ENCODE results near the gene TRMT10C.
"Not testable (repeated sequence)": the region's sequence is repeated elsewhere in the genome, so short reads cannot be mapped to it uniquely, and the experiment has no call there.

TRMT10C gene

DNA sequence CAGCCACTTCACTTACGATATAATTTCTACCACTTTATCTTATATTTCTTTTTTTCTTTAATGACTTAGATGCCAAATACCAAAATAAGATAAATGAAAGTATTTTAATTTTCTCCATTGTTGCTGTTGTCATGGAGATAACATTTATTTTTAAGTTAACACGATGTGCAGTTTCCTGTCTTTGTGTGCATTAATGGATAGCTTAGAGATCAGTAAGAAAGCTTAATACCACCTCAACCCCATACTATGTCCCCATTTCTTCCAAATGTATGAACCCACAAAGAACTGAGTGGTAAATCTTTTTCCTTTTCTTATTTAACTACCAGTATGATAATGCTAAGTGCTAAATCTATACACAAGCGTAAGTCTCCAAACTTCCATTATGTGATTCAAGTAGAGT is 29.4 kb downstream of the TRMT10C start:
- Histone ChIP-seq H3K79me2 (ENCODE audit: low read length) (peaks cover 25% of the 10 kb centered on the region), H2AFZ (ENCODE audit: low read depth, low read length) (no peak overlapping the region), H3K27ac (ENCODE audit: low read length) (no peak overlapping the region), H3K27me3 (ENCODE audit: low read depth, low read length) (no peaks in the 10 kb centered on the region), H3K4me2 (ENCODE audit: low read length) (no peak overlapping the region), H3K9me3 (ENCODE audit: insufficient read depth, low read length) (no peaks in the 10 kb centered on the region), H3K36me3 (replicated peaks; ENCODE audit: low read depth, low read length) (peaks cover 38% of the 10 kb centered on the region), H4K20me1 (ENCODE audit: insufficient read depth, low read length) (no peaks in the 10 kb centered on the region; the same call in 1 of the 2 replicates), H3K4me3 (ENCODE audit: low read length) (no peak overlapping the region), H3K4me1 (ENCODE audit: low read length) (no peaks in the 10 kb centered on the region), H3K9ac (ENCODE audit: low read length) (no peak overlapping the region)
- no peak for TF ChIP-seq CTCF (IDR thresholded peaks at IDR 0.05; ENCODE audit: low read depth, low read length)
- TF ChIP-seq EZH2phosphoT487 (IDR thresholded peaks at IDR 0.05; ENCODE audit: low read depth) = no peak

DNA sequence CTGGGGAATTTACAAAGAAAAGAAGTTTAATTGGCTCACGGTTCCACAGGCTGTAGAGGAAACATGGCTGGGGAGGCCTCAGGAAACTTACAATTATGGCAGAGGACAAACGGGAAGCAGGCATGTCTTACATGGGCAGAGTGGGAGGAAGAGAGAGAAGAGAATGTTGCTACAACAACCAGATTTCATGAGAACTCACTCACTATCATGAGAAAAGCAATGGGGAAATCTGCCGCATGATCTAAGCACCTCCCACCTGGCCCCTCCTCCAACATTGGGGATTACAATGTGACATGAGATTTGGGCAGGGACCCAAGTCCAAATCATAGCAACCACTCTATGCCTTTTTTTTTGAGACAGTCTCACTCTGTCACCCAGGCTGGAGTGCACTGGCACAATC is 41.1 kb downstream of the TRMT10C start:
- Histone ChIP-seq H3K36me3 (replicated peaks; ENCODE audit: low read depth, low read length) (peaks cover 6% of the 10 kb centered on the region), H3K9me3 (ENCODE audit: insufficient read depth, low read length) (no peaks in the 10 kb centered on the region), H3K4me1 (ENCODE audit: low read length) (no peaks in the 10 kb centered on the region), H3K27ac (ENCODE audit: low read length) (no peak overlapping the region), H3K4me3 (ENCODE audit: low read length) (no peak overlapping the region), H3K4me2 (ENCODE audit: low read length) (no peak overlapping the region), H4K20me1 (ENCODE audit: insufficient read depth, low read length) (0 out of 2 replicates have a peak, but pooled peaks cover 2% of the 10 kb centered on the region), H2AFZ (ENCODE audit: low read depth, low read length) (no peak overlapping the region), H3K27me3 (ENCODE audit: low read depth, low read length) (no peaks in the 10 kb centered on the region), H3K9ac (ENCODE audit: low read length) (no peak overlapping the region), H3K79me2 (ENCODE audit: low read length) (no peaks in the 10 kb centered on the region)
- TF ChIP-seq EZH2phosphoT487 (IDR thresholded peaks at IDR 0.05; ENCODE audit: low read depth) (no peak), CTCF (IDR thresholded peaks at IDR 0.05; ENCODE audit: low read depth, low read length) (no peak)

DNA sequence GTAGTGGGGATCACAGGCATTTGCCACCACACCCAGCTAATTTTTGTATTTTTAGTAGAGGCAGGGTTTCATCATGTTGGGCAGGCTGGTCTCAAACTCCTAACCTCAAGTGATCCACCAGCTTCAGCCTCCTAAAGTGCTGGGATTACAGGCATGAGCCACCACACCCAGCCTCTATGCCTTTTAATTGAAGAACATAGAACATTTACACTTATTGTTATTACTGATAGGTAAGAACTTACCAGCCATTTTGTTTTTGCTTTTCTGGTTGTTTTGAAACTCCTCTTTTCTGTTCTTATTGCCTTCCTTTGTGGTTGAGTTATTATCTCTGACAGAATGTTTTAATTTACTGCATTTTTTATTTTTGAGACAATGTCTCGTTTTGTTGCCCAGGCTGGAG is 41.5 kb downstream of the TRMT10C start:
- TF ChIP-seq EZH2phosphoT487 (IDR thresholded peaks at IDR 0.05; ENCODE audit: low read depth) = no peak
- TF ChIP-seq CTCF (IDR thresholded peaks at IDR 0.05; ENCODE audit: low read depth, low read length) = no peak
- no peaks in the 10 kb centered on the region for H3K27me3 ChIP-seq (ENCODE audit: low read depth, low read length)
- peaks cover 6% of the 10 kb centered on the region for H3K36me3 ChIP-seq (replicated peaks; ENCODE audit: low read depth, low read length)
- H2AFZ ChIP-seq (ENCODE audit: low read depth, low read length) = no peak overlapping the region
- no peaks in the 10 kb centered on the region for H3K4me1 ChIP-seq (ENCODE audit: low read length)
- no peak overlapping the region for H3K4me3 ChIP-seq (ENCODE audit: low read length)
- no peak overlapping the region for H3K4me2 ChIP-seq (ENCODE audit: low read length)
- no peak overlapping the region for H3K9ac ChIP-seq (ENCODE audit: low read length)
- H4K20me1 ChIP-seq (ENCODE audit: insufficient read depth, low read length) = 0 out of 2 replicates have a peak, but pooled peaks cover 2% of the 10 kb centered on the region
- no peak overlapping the region for H3K27ac ChIP-seq (ENCODE audit: low read length)
- H3K9me3 ChIP-seq (ENCODE audit: insufficient read depth, low read length) = no peaks in the 10 kb centered on the region
- no peaks in the 10 kb centered on the region for H3K79me2 ChIP-seq (ENCODE audit: low read length)

GRCh38 chr3:101605398-101605797 is 43.7 kb downstream of the TRMT10C start:
- not testable (repeated sequence) for H3K9me3 ChIP-seq (ENCODE audit: insufficient read depth, low read length); H3K9ac ChIP-seq (ENCODE audit: low read length); H3K79me2 ChIP-seq (ENCODE audit: low read length); H3K36me3 ChIP-seq (replicated peaks; ENCODE audit: low read depth, low read length); H3K27me3 ChIP-seq (ENCODE audit: low read depth, low read length); H3K4me3 ChIP-seq (ENCODE audit: low read length); H3K4me1 ChIP-seq (ENCODE audit: low read length); H3K27ac ChIP-seq (ENCODE audit: low read length); H3K4me2 ChIP-seq (ENCODE audit: low read length); H4K20me1 ChIP-seq (ENCODE audit: insufficient read depth, low read length); H2AFZ ChIP-seq (ENCODE audit: low read depth, low read length)

DNA sequence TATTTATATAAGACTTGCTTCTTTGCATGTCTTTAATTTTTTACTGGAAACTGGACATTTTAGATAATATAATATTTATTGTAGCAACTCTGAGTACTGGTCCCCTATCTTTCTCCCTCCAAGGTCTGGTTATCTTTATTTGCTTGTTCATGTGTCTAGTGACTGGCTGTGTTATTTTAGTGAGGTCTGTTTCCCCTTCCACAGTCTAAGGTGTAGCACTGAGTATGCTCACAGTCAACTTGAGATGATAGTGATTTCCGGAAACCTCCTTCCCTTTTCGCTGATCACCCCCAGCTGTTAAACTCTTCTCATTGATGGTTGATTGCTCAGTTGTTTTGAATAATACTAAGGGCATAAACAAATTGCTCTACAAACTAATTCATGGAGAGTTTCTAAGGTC is 49.4 kb downstream of the TRMT10C start:
- Histone ChIP-seq H3K27ac (ENCODE audit: low read length) (peak overlapping the region; percentile 33), H3K4me1 (ENCODE audit: low read length) (peaks cover 31% of the 10 kb centered on the region), H3K27me3 (ENCODE audit: low read depth, low read length) (no peaks in the 10 kb centered on the region), H4K20me1 (ENCODE audit: insufficient read depth, low read length) (no peaks in the 10 kb centered on the region), H3K9ac (ENCODE audit: low read length) (no peak overlapping the region), H2AFZ (ENCODE audit: low read depth, low read length) (no peak overlapping the region), H3K79me2 (ENCODE audit: low read length) (no peaks in the 10 kb centered on the region), H3K36me3 (replicated peaks; ENCODE audit: low read depth, low read length) (no peaks in the 10 kb centered on the region), H3K4me3 (ENCODE audit: low read length) (no peak overlapping the region), H3K4me2 (ENCODE audit: low read length) (peak overlapping the region; percentile 65), H3K9me3 (ENCODE audit: insufficient read depth, low read length) (no peaks in the 10 kb centered on the region)
- TF ChIP-seq CTCF (IDR thresholded peaks at IDR 0.05; ENCODE audit: low read depth, low read length) (no peak), EZH2phosphoT487 (IDR thresholded peaks at IDR 0.05; ENCODE audit: low read depth) (no peak)

DNA sequence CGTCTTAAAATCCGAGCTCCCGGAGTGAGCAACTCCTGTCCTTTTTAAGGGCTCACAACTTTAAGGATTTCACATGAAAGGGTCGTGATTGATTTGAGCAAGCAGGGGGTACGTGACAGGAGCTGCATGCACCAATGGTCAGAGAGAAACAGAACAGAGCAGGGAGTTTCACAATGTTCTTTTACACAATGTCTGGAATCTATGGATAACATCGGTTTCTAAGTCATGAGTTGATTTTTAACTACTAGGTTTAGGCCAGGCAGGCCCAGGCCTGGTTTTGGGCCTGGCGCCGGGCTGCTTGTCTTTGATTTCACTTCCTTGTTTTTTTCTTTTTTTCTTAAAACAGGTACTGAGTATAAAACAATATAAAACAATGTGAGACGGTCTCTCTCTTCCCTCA is 51.3 kb downstream of the TRMT10C start:
- H4K20me1 ChIP-seq (ENCODE audit: insufficient read depth, low read length); H3K27me3 ChIP-seq (ENCODE audit: low read depth, low read length); H3K4me3 ChIP-seq (ENCODE audit: low read length); H3K36me3 ChIP-seq (replicated peaks; ENCODE audit: low read depth, low read length); H3K79me2 ChIP-seq (ENCODE audit: low read length); H3K9me3 ChIP-seq (ENCODE audit: insufficient read depth, low read length): not testable (repeated sequence)
- H3K4me1 ChIP-seq (ENCODE audit: low read length) = peaks cover 31% of the 10 kb centered on the region
- peak overlapping the region; percentile 34 for H3K4me2 ChIP-seq (ENCODE audit: low read length)
- H3K9ac ChIP-seq (ENCODE audit: low read length) = peak overlapping the region; percentile 26; the same call in 1 of the 2 replicates
- peak overlapping the region; percentile 34; the same call in 1 of the 2 replicates for H3K27ac ChIP-seq (ENCODE audit: low read length)
- peak overlapping the region; percentile 80 for H2AFZ ChIP-seq (ENCODE audit: low read depth, low read length)

All from OCI-LY3 (cell line).